ENCODE measurements around the gene REST. TPM values are rescaled to one million over a fixed set of nuclear protein-coding genes. Genes with fewer than 3 reads are reported as not detected.

The REST gene
- polyA plus RNA-seq, 3 donors, result 6.3 to 71.2 (median 44.2) TPM

DNA sequence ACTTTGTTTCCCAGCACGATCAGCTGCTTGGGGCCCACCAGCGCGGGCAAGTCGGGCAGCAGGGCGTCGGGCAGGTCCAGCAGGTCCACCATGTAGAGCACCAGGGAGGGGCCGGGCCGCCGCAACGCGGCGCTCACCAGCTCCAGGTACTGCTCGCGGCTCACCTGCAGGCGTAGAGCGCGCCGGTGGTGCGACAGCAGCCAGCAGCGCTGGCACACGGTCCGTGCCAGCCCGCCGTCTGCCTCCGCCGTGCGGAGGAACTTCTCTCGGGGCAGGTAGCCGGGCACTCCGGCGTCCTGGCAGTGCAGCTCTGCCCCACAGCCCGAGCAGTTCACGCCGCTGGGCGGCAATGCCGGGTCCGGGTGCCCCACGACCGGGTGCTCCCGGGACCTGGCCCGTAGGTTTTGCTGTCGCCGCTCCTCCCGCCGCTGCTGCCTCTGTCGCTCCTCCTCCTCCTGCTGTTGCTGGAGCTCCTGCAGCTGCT is 69.2 kb downstream of the REST start:
- H3K9me3 Mint-ChIP-seq, result peaks cover 0 to 9% (median 3%) of the 10 kb centered on the region in 7 donors
- peaks cover 34 to 43% of the 10 kb centered on the region in 2 donors for H3K4me1 ChIP-seq (ENCODE audit: control insufficient read depth in 1 of 2, insufficient read depth in 2 of 2, low read length in 2 of 2)

DNA sequence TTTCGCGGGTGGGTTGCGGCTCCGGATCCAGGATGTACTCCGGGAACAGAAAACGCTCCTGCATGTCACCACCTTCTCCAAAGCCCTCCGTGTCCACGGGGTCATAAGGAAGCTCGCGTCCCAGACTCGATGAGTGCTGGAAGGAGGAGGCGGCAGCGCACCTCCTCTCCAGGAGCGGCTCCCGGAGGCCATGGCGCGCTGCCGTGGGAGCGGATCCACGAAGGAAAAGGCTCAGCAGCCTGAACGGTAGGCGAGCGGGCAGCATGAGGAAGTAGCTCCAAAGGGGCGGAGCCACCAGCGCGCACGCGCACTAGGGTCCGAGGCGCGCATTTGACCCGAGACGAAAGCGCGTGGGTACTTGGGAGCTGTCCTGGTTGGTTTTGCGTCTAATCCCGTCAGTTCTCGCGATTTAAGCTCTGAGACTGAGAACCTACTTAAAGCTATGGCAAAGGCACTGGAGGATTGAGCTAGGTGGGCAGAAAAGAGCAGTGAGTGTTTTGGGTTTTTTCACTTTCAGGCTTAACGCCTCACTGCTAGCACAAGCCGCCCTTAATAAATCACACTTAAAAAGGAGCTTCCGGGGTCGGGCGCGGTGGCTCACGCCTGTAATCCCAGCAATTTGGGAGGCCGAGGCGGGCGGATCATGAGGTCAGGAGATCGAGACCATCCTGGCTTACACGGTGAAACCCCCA is 69.8 kb downstream of the REST start, which contains the start of gene NOA1:
Gene NOA1 (minus strand): TSS at position 286 of the 692 bp plus-strand sequence. CDS start 21 bp downstream, at position 265.
- H3K36me3 ChIP-seq (replicated peaks in 1 of 2; ENCODE audit: control insufficient read depth in 1 of 2, insufficient read depth in 2 of 2, low read length in 2 of 2), result peaks cover 19 to 27% of the 10 kb centered on the region in 2 donors
- Mint-ChIP-seq H3K4me3 (peak within 1 kb of the TSS; percentile 100), H3K27ac (peak within 1 kb of the TSS; percentile 92 to 99 (median 98)), H3K9me3 (peaks cover 0 to 9% (median 3%) of the 10 kb centered on the region in 7 donors), H3K4me1 (peaks cover 39% of the 10 kb centered on the region), H3K27me3 (ENCODE audit: low read depth in 3 of 3) (no peaks in the 10 kb centered on the region), H3K36me3 (peaks cover 25 to 39% of the 10 kb centered on the region in 2 donors)
- H3K4me2 ChIP-seq (replicated peaks; ENCODE audit: extremely low read depth, low read length, poor library complexity, severe bottlenecking), result peak within 1 kb of the TSS; percentile 96
- peak within 1 kb of the TSS; percentile 98 for H2AFZ ChIP-seq (ENCODE audit: insufficient read depth, low read depth, low read length, poor library complexity, severe bottlenecking)
- peak within 1 kb of the TSS; percentile 86 to 99 (median 87) for H3K4me3 ChIP-seq (replicated peaks in 1 of 3; ENCODE audit: low read depth in 2 of 3, low read length in 3 of 3)
- peak; percentile 99 for DNase-seq
- peak within 1 kb of the TSS; percentile 86 for H3K9ac ChIP-seq (ENCODE audit: insufficient read depth, low read length, poor library complexity, severe bottlenecking)
- intact Hi-C loops (cut with micrococcal nuclease), result loop anchor here (5.0 kb wide), 2 partner anchors 70 to 540 kb away; partner anchors contain the start of genes REST (in 2 of the 2), PAICS (in 1 of the 2) and PPAT (in 1 of the 2)
- H3K27ac ChIP-seq (ENCODE audit: low read depth in 1 of 2, low read length in 2 of 2), result peak within 1 kb of the TSS; percentile 91 to 95
- H4K20me1 ChIP-seq (ENCODE audit: insufficient read depth, low read length), result peaks cover 65% of the 10 kb centered on the region
- TF ChIP-seq, protein P1, sequence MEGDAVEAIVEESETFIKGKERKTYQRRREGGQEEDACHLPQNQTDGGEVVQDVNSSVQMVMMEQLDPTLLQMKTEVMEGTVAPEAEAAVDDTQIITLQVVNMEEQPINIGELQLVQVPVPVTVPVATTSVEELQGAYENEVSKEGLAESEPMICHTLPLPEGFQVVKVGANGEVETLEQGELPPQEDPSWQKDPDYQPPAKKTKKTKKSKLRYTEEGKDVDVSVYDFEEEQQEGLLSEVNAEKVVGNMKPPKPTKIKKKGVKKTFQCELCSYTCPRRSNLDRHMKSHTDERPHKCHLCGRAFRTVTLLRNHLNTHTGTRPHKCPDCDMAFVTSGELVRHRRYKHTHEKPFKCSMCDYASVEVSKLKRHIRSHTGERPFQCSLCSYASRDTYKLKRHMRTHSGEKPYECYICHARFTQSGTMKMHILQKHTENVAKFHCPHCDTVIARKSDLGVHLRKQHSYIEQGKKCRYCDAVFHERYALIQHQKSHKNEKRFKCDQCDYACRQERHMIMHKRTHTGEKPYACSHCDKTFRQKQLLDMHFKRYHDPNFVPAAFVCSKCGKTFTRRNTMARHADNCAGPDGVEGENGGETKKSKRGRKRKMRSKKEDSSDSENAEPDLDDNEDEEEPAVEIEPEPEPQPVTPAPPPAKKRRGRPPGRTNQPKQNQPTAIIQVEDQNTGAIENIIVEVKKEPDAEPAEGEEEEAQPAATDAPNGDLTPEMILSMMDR (IDR thresholded peaks at IDR 0.05), result no peak
- under 1% methylated on average over 47 of the region's 51 CpGs for WGBS (ENCODE audit: insufficient coverage)
- H3K9me3 ChIP-seq (replicated peaks in 1 of 2; ENCODE audit: control insufficient read depth in 1 of 2, insufficient read depth in 1 of 2, low read length in 2 of 2), result peaks cover 4 to 14% of the 10 kb centered on the region in 2 donors
- peaks cover 34 to 43% of the 10 kb centered on the region in 2 donors for H3K4me1 ChIP-seq (ENCODE audit: control insufficient read depth in 1 of 2, insufficient read depth in 2 of 2, low read length in 2 of 2)
- peaks cover 80% of the 10 kb centered on the region for H3K79me2 ChIP-seq (ENCODE audit: insufficient read depth, low read length)
- no peaks in the 10 kb centered on the region for H3K27me3 ChIP-seq (ENCODE audit: control insufficient read depth in 2 of 2, insufficient read depth in 2 of 2, low read length in 2 of 2)

More for the DNA sequence above, 69.2 kb downstream of the REST start:
- Histone ChIP-seq H3K27ac (ENCODE audit: low read depth in 1 of 2, low read length in 2 of 2) (peak overlapping the region; percentile 91 to 95), H3K9ac (ENCODE audit: insufficient read depth, low read length, poor library complexity, severe bottlenecking) (peak overlapping the region; percentile 86), H3K4me3 (replicated peaks in 1 of 3; ENCODE audit: low read depth in 2 of 3, low read length in 3 of 3) (peak overlapping the region; percentile 86 to 99 (median 87)), H4K20me1 (ENCODE audit: insufficient read depth, low read length) (peaks cover 59% of the 10 kb centered on the region), H3K36me3 (replicated peaks in 1 of 2; ENCODE audit: control insufficient read depth in 1 of 2, insufficient read depth in 2 of 2, low read length in 2 of 2) (peaks cover 25 to 29% of the 10 kb centered on the region in 2 donors), H2AFZ (ENCODE audit: insufficient read depth, low read depth, low read length, poor library complexity, severe bottlenecking) (peak overlapping the region; percentile 98), H3K9me3 (replicated peaks in 1 of 2; ENCODE audit: control insufficient read depth in 1 of 2, insufficient read depth in 1 of 2, low read length in 2 of 2) (peaks cover 4 to 14% of the 10 kb centered on the region in 2 donors), H3K79me2 (ENCODE audit: insufficient read depth, low read length) (peaks cover 79% of the 10 kb centered on the region), H3K4me2 (replicated peaks; ENCODE audit: extremely low read depth, low read length, poor library complexity, severe bottlenecking) (peak overlapping the region; percentile 96), H3K27me3 (ENCODE audit: control insufficient read depth in 2 of 2, insufficient read depth in 2 of 2, low read length in 2 of 2) (no peaks in the 10 kb centered on the region)
- Mint-ChIP-seq H3K27me3 (ENCODE audit: low read depth in 3 of 3) (no peaks in the 10 kb centered on the region), H3K36me3 (peaks cover 28 to 42% of the 10 kb centered on the region in 2 donors), H3K27ac (peak overlapping the region; percentile 89 to 98 (median 96)), H3K4me1 (peaks cover 35% of the 10 kb centered on the region), H3K4me3 (peak overlapping the region; percentile 100)
- under 1% methylated on average over 46 of the region's 46 CpGs for WGBS (ENCODE audit: insufficient coverage)
- peak; percentile 28 to 42 (median 38) for DNase-seq
- intact Hi-C loops (cut with micrococcal nuclease), result loop anchor here (5.0 kb wide), 2 partner anchors 70 to 540 kb away; partner anchors contain the start of genes REST (in 2 of the 2), PAICS (in 1 of the 2) and PPAT (in 1 of the 2)
- TF ChIP-seq, protein P1 (IDR thresholded peaks at IDR 0.05), result no peak
